Mesenteric fat pad (tissue), 1 donor: Measurements from ENCODE around the gene NAALADL2. TPM values are rescaled to one million over a fixed set of nuclear protein-coding genes. Genes with fewer than 3 reads are reported as not detected.
"Not testable (repeated sequence)": the region's sequence is repeated elsewhere in the genome, so short reads cannot be mapped to it uniquely, and the experiment has no call there.

Source experiments
- DNase-seq: peaks from one replicate; pipeline ENCODE4 v3.0.0-alpha.2; 2020; ENCODE audit warnings: low spot score
- total RNA-seq: library from RNA; stranded (reverse); fragmentation: NEBNext Ultra II Directional; extraction: Animal tissue kit (Norgen Biotek cat#: 25700); gene quantifications from one replicate; pipeline ENCODE4 v1.2.1, GENCODE V29; 2021
- donor health status: DM: yes; HTN: yes; CAD: no.

The NAALADL2 gene
- total RNA-seq, 1 donor from 2014 or later: 12.5 TPM

- no peak for DNase-seq
These were observed 398.0 kb downstream of the NAALADL2 start for GRCh38 chr3:175257123-175257522.

GRCh38 chr3:175258763-175259162 lies 399.6 kb downstream of the NAALADL2 start:
- no peak for DNase-seq

GRCh38 chr3:175260145-175260794 lies 401.1 kb downstream of the NAALADL2 start:
- DNase-seq: no peak

GRCh38 chr3:175266478-175266877 lies 407.3 kb downstream of the NAALADL2 start:
- no peak for DNase-seq

- no peak for DNase-seq
These were observed 408.0 kb downstream of the NAALADL2 start for GRCh38 chr3:175267121-175267531.

- no peak for DNase-seq
These were observed 408.4 kb downstream of the NAALADL2 start for GRCh38 chr3:175267561-175267960.

- no peak for DNase-seq
These were observed 410.3 kb downstream of the NAALADL2 start for GRCh38 chr3:175269394-175269793.

GRCh38 chr3:175270198-175270837 lies 411.2 kb downstream of the NAALADL2 start:
- DNase-seq: no peak

- DNase-seq: no peak
These were observed 411.7 kb downstream of the NAALADL2 start for GRCh38 chr3:175270866-175271265.

GRCh38 chr3:175271465-175271864 lies 412.3 kb downstream of the NAALADL2 start:
- DNase-seq: not testable (repeated sequence)

GRCh38 chr3:175272392-175272791 lies 413.3 kb downstream of the NAALADL2 start:
- DNase-seq: no peak

GRCh38 chr3:175273573-175273972 lies 414.4 kb downstream of the NAALADL2 start:
- DNase-seq: no peak

- no peak for DNase-seq
These were observed 414.9 kb downstream of the NAALADL2 start for GRCh38 chr3:175274056-175274455.

- no peak for DNase-seq
These were observed 415.5 kb downstream of the NAALADL2 start for GRCh38 chr3:175274474-175275218.

GRCh38 chr3:175278680-175279079 lies 419.5 kb downstream of the NAALADL2 start:
- no peak for DNase-seq

- no peak for DNase-seq
These were observed 420.3 kb downstream of the NAALADL2 start for GRCh38 chr3:175279457-175279856.

GRCh38 chr3:175279911-175280310 lies 420.8 kb downstream of the NAALADL2 start:
- no peak for DNase-seq

GRCh38 chr3:175287361-175287963 lies 428.3 kb downstream of the NAALADL2 start:
- DNase-seq: no peak

- no peak for DNase-seq
These were observed 429.5 kb downstream of the NAALADL2 start for GRCh38 chr3:175288621-175289020.

- no peak for DNase-seq
These were observed 435.7 kb downstream of the NAALADL2 start for GRCh38 chr3:175294793-175295192.

- no peak for DNase-seq
These were observed 436.4 kb downstream of the NAALADL2 start for GRCh38 chr3:175295248-175296130.
